GM19238 (cell line): ENCODE results near the gene ALDH4A1.
A peak's percentile ranks its signal among the peaks of the same experiment; 100 is the strongest.

Experiments used
- DNase-seq: peaks from one replicate; pipeline ENCODE4 v3.0.0; 2011; ENCODE audit warnings: low spot score; ENCODE audit not compliant: insufficient read length

Gene ALDH4A1

DNA sequence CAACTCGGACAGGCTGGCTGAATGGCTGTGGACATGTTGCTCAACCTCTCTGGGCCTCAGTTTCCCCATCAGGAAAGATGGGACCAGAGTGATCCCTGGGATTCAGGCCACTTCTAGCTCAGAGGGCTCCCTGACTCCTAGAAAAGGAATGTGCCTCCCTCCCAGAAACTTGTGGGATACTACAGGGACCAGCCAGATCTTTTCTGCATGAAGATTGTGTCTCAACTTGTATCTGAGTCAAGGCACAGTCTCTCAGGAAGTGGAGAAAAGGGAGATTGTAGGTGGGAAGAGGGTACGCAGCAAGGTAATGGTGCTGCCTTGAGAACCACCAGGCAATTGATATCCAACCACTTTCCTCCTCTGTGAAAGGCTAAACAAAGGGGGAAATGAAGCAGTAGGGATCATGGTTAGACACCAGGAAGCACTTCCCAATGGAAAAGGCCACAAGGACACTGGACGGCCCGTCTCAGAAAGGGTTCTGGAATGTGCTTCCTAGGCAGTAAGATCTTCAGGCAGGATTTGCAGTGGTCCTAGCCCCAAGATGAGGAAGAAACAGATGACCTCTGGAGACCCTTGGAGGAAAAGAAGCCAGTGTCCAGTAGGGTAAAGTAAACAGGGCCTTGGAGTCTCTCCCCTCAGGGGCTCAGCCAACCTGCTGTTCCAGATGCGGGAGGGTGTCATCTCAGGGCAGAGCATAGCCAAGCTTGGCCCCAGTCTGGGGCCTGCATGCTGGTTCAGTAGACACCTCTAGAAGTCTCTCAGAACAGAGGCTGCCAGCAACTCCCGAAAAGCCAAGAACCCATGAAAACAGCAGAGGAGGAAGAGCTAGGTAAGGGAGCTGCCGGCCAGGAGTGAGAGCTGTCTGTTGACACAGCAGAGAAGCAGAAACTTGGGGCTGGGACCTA lies 37.3 kb upstream of the ALDH4A1 start:
- DNase-seq = no peak

DNA sequence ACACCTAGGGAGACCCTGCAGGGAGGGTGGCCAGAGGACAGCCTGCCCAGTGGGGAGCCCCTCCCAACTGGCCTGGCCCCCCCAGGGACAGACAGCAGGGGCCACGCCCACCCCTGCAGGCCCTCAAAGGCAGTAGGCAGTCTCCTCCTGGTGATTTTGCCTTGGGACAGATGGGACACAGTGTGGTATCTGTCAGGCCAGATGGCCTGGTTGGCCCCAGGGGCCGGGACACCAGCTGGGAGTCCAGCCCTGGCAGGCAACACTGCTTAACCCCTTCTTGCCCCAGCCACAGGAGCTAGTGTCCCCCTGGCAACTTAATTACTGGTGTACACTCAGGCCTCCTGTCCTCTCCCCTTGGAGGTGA lies 36.3 kb upstream of the ALDH4A1 start:
- no peak for DNase-seq

DNA sequence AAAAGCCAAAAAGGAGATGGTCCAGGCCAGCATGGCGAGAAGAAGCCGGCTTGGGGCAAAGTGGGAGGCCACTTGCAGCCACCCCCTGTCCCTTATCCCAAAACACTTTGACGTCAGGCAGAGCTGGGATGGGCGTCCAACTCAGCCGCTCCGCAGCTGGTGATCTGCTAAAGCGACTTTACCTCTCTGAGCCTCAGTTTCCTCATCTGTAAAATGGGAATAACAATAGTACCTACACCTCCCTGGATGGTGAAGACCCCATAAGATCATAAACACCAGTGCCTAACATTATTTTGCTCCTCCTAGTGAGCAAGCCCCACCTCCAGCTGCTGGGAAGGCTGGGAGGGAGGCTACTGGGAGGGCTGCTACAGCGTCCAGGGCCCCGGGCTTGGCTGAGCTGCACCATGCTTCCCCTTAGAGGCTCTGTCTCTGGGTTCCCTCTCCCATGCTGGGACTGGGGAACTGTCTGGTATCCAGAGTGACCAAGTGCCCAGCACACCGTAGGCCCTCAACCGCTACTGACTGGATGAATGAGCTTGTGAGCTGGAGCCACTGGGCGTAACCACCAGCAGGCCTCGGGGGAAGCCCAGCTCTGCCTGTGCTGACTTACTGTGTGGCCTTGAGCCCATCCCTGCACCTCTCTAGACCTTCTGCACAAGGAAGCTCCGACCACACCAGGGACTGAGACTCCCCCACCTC lies 35.8 kb upstream of the ALDH4A1 start:
- DNase-seq = no peak

DNA sequence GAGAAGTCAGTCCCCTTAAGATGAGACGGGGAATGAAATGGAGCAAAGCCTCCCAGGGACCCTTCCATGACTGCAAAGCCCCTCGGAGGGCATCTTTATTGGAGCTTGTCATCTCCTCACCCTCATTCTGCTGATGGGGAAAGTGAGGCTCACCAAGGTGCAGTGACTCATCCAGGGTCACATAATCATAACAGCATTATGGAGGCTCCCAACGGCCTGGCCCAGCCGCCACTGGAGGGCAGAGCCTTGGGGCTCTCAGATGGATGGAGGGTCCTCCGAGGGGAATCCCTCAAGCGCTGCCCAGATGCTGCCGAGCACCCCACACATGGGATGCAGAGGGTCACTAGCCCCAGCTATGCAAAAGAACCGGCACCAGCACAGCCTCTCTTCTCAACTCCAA lies 35.2 kb upstream of the ALDH4A1 start:
- no peak for DNase-seq

DNA sequence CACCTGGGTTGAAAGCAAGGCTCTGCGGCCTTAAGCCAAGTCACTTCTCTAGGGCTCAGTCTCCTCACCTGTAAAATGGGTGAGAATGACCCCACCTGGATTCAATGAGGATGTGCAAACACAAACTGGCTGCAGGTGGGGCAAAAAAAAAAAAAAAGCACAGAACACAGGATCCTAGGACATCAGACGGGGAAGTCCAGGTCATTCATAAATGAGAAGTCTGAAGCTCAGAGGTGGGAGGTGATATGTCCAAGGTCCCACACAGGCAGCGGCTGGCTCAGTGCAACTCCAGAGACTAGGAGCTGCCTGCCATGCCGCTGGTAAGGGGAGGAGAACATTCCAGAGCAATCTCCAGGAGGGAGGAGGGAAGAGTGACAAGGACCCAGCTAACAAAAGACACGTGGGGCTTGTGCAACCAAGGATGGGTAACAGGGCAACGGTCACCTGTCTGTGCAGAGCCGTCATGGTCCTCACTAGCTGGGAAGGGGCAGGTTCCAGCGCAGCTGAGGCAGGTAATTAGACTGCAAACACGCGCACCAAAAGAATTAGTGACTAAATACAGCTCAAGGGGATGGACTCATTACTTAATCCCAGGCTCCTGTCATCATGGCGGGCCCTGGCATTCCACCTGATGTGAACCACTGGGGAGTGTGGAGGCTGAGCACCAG lies 34.6 kb upstream of the ALDH4A1 start:
- no peak for DNase-seq

DNA sequence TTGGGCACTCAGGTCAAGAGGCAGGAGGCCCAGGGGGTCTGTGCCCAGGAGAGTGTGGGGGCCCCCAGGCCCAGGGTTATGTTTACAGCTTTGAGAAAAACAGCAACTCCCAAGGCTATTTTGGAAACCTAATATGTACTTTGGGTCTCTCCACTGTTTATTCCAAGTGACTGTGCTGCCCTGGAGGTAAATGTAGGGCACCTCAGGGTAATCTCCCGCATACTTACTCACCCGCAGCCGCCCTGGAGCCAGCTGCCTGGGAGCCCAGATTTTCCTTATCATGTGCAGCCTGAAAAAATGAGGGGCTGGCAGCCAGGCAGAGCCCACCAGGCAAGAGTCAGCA lies 34.1 kb upstream of the ALDH4A1 start:
- no peak for DNase-seq

DNA sequence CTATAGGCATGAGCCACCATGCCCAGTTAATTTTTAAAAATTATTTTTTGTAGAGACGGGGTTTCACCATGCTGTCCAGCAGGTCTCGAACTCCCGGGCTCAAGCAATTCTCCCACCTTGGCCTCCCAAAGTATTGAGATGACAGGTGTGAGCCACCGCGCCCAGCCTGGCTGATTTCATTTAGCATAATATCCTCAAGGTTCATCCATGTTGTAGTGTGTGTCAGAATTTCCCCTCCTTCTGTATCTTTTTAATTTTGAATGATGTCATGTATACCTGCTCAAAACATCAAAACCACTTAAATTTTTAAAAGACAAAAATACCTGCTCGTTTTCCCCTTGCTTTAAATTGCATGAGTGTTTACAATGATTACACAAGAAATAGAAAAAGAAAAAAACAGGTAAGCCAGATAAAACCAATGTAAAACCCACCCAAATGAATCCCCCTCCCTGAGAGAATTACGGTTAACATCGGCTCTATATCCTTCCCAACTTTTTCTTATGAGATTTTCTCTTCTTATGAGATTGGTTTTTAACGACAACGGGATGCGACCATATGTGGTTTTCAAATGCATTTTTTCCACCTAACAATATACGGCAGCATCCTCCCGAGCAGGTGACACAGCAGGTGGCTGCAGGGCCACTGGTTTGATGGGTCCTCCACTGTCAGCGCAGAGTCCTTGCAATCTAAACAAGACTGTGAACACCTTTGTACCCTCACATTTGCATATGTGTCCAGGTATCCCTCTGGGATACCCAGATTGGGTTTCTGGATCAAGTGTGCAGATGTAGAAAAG lies 32.0 kb upstream of the ALDH4A1 start:
- no peak for DNase-seq

DNA sequence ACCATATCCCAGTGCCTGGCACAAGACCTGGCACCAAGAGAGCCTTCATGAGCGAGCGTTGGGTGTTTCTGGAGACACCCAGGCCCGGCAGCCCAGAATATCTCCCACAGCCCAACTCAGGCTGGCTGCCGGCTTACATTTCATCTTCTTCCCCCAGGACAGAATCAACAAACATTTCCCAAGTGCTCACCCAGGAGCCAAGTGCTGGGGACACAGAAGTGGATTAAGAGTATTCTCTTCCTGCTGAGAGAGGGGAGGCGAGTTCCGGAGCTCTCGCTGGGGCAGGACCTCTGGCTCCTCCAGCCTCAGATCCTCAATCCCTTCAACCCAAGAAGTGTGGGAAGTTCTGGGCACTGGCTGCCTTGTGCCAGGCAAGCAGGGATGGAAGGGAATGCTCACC lies 30.5 kb upstream of the ALDH4A1 start:
- no peak for DNase-seq

DNA sequence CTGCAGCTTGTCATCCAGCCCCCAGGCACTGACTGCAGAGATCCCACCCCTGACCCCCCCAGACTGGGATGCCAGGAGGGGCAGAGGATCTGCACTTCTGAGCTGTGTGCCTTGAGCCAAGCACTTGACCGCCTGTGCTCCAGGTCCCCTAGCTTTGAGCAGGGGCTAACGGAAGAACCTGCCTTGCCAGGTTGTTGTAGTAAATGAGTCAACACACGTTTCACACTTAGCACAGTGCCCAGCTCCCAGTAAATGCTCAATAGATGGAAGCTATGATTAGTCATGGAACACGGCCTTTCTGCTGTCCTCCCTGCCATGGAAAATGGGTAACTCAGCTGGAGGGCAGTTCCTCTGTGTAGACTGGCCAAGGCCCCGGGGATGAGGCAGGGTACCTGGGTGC lies 30.0 kb upstream of the ALDH4A1 start:
- DNase-seq = no peak

DNA sequence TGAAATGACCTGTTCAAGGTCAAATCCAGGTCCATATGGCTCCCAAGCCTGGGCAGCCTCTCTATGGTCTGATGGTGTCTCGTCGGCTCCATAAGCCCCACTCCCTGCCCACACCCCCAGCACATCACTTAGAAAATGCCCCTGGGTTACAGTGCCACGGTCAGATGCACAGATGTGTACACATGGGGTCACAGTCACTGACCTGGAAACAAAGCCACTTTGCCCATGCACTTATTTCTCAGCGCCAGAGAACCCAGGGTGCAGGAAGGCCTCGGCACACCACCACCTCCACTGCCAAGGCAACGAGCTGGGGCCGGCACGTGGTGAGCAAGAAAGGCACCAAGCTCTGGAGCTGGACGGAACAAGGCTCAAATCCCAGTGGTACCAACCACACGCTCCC lies 29.4 kb upstream of the ALDH4A1 start:
- no peak for DNase-seq

DNA sequence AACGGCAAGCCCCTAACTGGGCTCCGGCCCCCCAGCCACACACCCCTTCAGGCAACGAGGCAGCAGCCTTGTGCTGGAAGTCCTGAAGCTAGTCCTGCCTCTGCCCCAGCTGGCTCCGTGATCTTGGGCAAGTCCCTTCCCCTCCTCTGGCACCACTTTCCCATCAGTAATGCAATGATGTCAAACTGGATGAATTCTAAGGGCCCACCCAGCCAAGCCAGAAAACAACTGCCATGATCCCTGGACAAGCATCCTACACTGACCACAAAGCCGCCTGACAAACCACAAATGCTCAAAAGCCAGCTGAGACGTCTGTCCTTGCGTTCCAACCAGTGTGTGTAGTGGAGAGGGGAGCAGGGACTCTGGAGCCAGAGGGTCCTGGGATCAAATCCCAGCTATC lies 27.3 kb upstream of the ALDH4A1 start:
- DNase-seq = no peak

DNA sequence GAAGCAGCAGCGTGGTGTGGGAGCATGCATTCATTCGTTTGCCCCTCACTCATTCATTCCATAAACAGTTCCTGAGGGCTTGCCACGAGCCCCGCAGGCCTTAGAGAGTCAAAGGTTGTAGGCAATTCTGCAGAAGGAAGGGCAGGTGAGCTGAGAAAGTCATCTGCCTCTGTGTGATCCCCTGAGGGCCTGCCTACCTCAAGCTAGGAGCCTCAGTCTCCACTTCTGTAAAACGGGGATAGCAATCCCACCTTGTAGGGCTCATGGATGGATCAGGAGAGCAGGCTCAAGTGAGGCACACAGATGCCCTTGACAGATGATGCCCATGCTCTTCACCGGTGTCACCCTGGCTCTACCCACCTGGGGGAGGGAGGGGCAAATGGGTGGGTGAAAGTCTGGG lies 26.6 kb upstream of the ALDH4A1 start:
- DNase-seq = no peak

DNA sequence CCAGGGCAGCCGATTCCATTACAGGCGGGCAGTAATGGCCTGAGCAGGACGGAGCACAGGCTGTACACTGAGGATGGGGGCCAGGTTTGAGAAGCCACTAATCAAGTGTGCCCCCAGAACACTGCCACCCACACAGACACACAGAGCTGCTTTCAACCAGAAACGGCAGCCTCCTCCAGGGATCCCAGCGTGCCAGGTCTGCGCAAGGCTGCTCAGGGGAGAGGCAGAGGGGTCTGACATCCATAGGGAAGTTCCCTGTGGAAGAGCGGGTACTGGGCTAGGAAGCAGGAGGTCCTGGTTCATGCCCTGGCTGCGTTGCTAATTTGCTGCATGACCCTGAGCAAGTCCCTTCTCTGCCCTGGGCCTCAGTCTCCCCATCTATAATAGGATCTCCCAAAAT lies 26.1 kb upstream of the ALDH4A1 start:
- DNase-seq = no peak

DNA sequence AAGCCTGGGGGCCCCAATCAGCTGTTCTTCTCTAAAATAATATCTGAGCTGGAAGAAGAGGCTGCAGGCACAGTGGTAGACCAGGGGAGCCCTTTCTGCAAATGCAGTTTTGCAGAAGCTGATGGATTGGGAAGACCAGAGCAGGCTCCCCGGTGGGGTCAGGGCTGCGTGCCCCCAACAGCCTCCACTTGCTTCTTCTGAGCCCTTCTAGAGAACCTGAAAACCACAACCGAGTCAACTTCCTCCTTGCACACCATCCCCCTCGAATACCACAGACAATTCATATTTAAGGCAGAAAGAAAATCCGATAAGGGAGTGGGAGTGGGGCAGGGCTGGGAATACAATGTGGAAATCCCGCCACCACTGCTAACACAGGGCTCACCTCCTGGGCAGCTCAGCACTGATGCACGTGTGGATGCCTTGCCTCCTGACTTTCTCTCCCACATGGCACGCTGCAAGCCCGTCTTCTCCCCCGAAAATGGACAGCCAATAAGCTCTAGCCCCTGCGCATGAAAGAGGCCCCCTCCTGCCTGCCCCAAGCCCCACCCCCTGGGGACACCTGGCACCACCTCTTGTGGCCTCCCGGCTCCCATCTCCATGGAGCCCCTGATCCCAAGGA lies 25.4 kb upstream of the ALDH4A1 start:
- DNase-seq = peak; percentile 69

DNA sequence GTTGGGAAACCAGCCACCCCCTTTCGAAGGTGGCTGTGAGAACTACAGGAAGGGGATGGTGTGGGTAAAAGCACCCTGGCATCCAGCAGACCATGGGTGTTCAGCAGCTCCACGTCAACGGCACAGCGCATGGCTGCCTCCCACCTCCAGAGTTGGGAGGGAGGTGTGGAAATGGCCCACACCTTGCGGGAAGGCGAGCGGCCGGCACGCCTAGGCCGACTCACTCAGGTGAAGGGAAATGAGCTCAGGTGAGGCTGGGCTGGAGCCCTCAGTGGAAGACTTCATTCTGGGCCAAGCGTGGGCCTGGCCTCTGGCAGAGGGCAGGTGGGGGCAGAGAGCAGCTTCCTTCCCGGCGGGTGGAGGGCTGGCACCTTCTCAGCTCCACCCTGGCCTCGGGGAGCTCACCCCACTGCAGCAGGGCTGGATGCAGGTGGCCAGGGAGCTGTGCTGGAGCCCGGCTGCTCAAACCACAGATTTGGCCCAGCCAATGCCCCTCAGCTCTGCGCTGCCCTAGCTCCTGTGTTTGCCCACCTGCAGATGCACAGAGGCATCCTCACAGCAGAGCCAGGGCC lies 24.8 kb upstream of the ALDH4A1 start:
- peak; percentile 48 for DNase-seq

DNA sequence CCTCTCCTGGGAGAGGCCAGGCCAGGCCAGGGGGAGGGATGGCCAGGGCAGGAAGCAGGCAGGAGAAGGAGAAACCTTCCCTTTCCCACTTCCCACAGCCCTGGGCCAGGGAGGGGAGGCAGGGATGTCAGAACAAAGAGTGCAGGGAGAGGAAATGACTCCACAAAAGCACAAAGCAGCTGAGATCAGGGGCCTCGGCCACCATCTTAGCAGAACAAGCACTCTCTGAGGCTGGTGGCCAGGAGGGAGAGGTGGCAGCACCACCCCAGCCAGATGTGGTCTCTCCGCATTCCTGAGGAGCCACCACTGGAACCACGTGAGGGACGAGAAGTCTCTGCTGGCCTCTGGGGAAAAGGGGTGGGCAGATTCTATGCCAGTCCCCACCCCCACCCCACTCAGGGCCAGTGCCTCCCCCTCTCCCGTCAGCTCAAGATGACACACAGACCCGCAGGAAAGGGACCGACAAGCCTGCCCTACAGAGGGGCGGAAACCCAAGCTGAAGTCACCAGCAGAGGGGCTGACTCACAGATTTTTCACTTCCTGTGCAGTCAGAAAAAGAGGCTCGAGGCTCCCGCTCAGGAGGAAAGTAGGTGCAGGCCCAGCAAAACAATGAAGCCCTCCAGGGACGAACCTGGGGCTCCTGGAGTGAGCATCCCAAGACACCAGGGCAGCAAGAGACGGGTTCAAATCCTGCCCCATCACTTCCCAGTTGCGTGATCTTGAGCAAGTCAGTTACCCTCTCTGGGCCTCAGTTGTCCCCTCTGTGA lies 24.1 kb upstream of the ALDH4A1 start:
- peak; percentile 94 for DNase-seq

DNA sequence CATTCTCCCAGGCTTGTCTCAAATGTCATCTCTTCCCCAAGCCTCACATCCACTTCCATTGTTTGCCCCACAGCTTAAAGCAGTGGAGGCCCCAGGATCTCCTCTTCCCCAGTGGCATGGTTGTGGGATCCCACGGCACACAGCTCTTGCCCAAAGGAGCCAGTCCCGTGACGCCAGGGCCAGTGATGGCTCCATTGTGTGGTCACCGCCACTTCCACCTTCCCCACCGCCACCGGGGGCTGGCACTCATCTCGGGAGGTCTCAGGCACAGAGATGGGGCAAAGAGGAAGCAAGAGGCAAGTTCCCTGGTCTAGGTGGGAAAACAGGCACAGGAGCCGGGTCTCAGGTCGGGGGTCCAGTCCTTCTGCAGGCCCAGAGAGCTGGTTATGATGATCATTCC lies 22.9 kb upstream of the ALDH4A1 start:
- no peak for DNase-seq

DNA sequence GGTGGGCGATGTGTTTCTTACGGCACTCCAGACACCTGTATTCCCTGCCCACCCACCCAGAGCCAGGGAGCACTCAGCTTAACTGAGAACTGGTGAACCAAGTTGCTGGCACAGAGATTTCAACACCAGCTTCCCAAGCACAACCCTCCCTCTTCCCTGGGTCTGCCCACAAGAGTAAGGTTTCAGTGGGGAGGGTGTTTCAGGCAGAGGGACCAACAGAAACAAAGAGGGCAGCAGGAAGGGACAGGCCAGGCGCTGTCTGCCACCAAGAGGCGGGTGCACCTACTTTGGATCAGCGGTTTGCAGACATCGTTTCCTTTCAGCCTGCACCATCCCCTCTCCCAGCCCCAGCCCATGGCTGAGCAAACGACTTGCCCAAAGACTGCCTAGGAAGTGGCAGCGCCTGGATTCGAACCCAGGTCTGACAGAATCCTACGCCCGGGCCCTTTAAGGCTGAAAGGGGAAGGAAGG lies 21.9 kb upstream of the ALDH4A1 start:
- no peak for DNase-seq

DNA sequence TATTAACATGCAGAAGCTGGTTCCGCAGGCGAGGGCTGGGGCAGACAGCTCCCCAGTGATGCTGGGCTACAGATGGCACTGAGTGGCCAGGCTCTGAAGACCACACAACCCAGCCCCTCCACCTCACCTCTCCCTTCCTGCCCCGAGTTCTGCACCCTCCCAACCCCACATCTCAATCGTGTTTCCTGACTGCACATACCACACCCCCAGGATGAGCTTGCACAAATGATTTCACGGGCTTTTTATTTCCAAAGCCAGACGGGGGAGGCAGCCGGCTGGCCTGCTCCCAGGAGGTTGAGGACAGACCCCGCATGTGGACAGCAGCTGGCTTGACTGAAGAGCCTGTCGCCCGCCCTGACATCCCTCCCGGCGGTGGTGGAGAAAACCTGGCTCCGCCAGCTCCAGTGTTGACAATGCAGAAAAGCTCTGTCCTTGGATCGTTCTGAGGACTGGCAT lies 21.4 kb upstream of the ALDH4A1 start:
- no peak for DNase-seq
